Activated CD8-positive, alpha-beta T cell treated with anti-CD3 and anti-CD28 coated beads for 36 hours (primary cell): ENCODE data around the gene OTOP2. TPM values are rescaled to one million over a fixed set of nuclear protein-coding genes. Genes with fewer than 3 reads are reported as not detected.

ENCODE experiments used
- total RNA-seq, 2 experiments: library from RNA; stranded (reverse); gene quantifications; one replicate each; pipeline ENCODE4 v1.2.3, GENCODE V29; 2021

Gene OTOP2
- total RNA-seq, 2 experiments from 2014 or later, result not detected

Other genes with a start within 250 kb of the OTOP2 start
- not detected for gene CD300LF, start 211.3 kb upstream of the OTOP2 start, total RNA-seq
- gene RAB37, start 187.0 kb upstream of the OTOP2 start, total RNA-seq, result 1 to 10 TPM; 6.6 to 6.7 TPM
- 100 to 1,000 TPM; 143 to 150 TPM for gene NHERF1, start 175.6 kb upstream of the OTOP2 start, total RNA-seq
- 10 to 100 TPM; 35.5 to 42.4 TPM for gene NAT9, start 147.9 kb upstream of the OTOP2 start, total RNA-seq
- not detected for gene GRIN2C, start 64.4 kb upstream of the OTOP2 start, total RNA-seq
- gene FDXR, start 51.3 kb upstream of the OTOP2 start, total RNA-seq, result 10 to 100 TPM; 20.0 to 24.3 TPM
- not detected for gene FADS6, start 30.6 kb upstream of the OTOP2 start, total RNA-seq
- not detected for gene USH1G, start 1.0 kb upstream of the OTOP2 start, total RNA-seq
- not detected for gene OTOP3, start 11.6 kb downstream of the OTOP2 start, total RNA-seq
- 1 to 10 TPM; 1.4 to 1.7 TPM for gene HID1, start 48.5 kb downstream of the OTOP2 start, total RNA-seq
- under 1 TPM; 0.59 to 0.94 TPM for gene CDR2L, start 63.4 kb downstream of the OTOP2 start, total RNA-seq
- 10 to 100 TPM; 53.6 to 62.4 TPM for gene MRPL58, start 88.4 kb downstream of the OTOP2 start, total RNA-seq
- 100 to 1,000 TPM; 177 to 183 TPM for gene ATP5PD, start 122.7 kb downstream of the OTOP2 start, total RNA-seq
- 10 to 100 TPM; 10.5 to 11.4 TPM for gene KCTD2, start 123.0 kb downstream of the OTOP2 start, total RNA-seq
- 1 to 10 TPM; 2.0 to 2.8 TPM for gene SLC16A5, start 163.7 kb downstream of the OTOP2 start, total RNA-seq
- gene ARMC7, start 185.7 kb downstream of the OTOP2 start, total RNA-seq, result 1 to 10 TPM; 5.4 TPM
- gene NT5C, start 207.5 kb downstream of the OTOP2 start, total RNA-seq, result 10 to 100 TPM; 66.1 to 68.1 TPM
- 100 to 1,000 TPM; 203 to 208 TPM for gene JPT1, start 230.2 kb downstream of the OTOP2 start, total RNA-seq